Activated naive CD4-positive, alpha-beta T cell treated with anti-CD3 and anti-CD28 coated beads, Interleukin-2, amount 50 U/mL, for 16 hours (primary cell): ENCODE measurements around the gene TOP1.
"Not testable (repeated sequence)": the region's sequence is repeated elsewhere in the genome, so short reads cannot be mapped to it uniquely, and the experiment has no call there.

Experiments used
- DNase-seq: peaks from one replicate; pipeline ENCODE4 v3.0.0-alpha.2; 2020

TOP1 gene

GRCh38 chr20:41095110-41095969 is 66.7 kb downstream of the TOP1 start:
- DNase-seq = peak; percentile 52

- no peak for DNase-seq
Measured at GRCh38 chr20:41098703-41099250, 70.2 kb downstream of the TOP1 start.

GRCh38 chr20:41100001-41100480 is 71.4 kb downstream of the TOP1 start:
- DNase-seq = no peak

- no peak for DNase-seq
Measured at GRCh38 chr20:41101660-41102059, 73.0 kb downstream of the TOP1 start.

GRCh38 chr20:41108531-41108930 is 79.9 kb downstream of the TOP1 start:
- no peak for DNase-seq

- no peak for DNase-seq
Measured at GRCh38 chr20:41110012-41110411, 81.4 kb downstream of the TOP1 start.

GRCh38 chr20:41110930-41111577 is 82.4 kb downstream of the TOP1 start:
- no peak for DNase-seq

GRCh38 chr20:41111578-41111951 is 82.9 kb downstream of the TOP1 start:
- DNase-seq = no peak

- no peak for DNase-seq
Measured at GRCh38 chr20:41116282-41116956, 87.8 kb downstream of the TOP1 start.

- not testable (repeated sequence) for DNase-seq
Measured at GRCh38 chr20:41118159-41118558, 89.5 kb downstream of the TOP1 start.

- DNase-seq = no peak
Measured at GRCh38 chr20:41118632-41119031, 90.0 kb downstream of the TOP1 start.

- DNase-seq = no peak
Measured at GRCh38 chr20:41119614-41120561, 91.3 kb downstream of the TOP1 start.

- no peak for DNase-seq
Measured at GRCh38 chr20:41121399-41121798, 92.8 kb downstream of the TOP1 start.

- DNase-seq = no peak
Measured at GRCh38 chr20:41123631-41124030, 95.0 kb downstream of the TOP1 start.

- DNase-seq = no peak
Measured at GRCh38 chr20:41124451-41125094, 96.0 kb downstream of the TOP1 start.

GRCh38 chr20:41125530-41126457 is 97.2 kb downstream of the TOP1 start:
- no peak for DNase-seq

- DNase-seq = no peak
Measured at GRCh38 chr20:41126719-41127118, 98.1 kb downstream of the TOP1 start.

- DNase-seq = not testable (repeated sequence)
Measured at GRCh38 chr20:41128317-41128716, 99.7 kb downstream of the TOP1 start.

GRCh38 chr20:41131594-41132387 is 103.2 kb downstream of the TOP1 start:
- no peak for DNase-seq

- DNase-seq = not testable (repeated sequence)
Measured at GRCh38 chr20:41132388-41132775, 103.8 kb downstream of the TOP1 start.
